Neural cell (in vitro differentiated cells): ENCODE results near the gene TULP4.

Source experiments
- EP300 ChIP-seq: fragments of 450-650 bp; conservative IDR thresholded peaks from 2 replicates; pipeline ENCODE4 v1.6.1; 2014; ENCODE audit warnings: antibody characterized with exemption, mild to moderate bottlenecking, moderate library complexity; ENCODE audit not compliant: poor library complexity, severe bottlenecking
- EZH2 ChIP-seq: fragments of 200-600, 300-800 bp; shearing (Covaris generic), sonication (generic); IDR thresholded peaks from 2 replicates; pipeline ENCODE4 v1.6.1; 2014; ENCODE audit warnings: antibody characterized with exemption, low read length, borderline replicate concordance, mild to moderate bottlenecking; ENCODE audit not compliant: insufficient read depth, poor library complexity, severe bottlenecking
- MXI1 ChIP-seq: fragments of 450-650 bp; conservative IDR thresholded peaks from 2 replicates; pipeline ENCODE4 v1.6.1; 2014; ENCODE audit warnings: antibody characterized with exemption, mild to moderate bottlenecking; ENCODE audit not compliant: poor library complexity, severe bottlenecking
- POLR2AphosphoS5 ChIP-seq: IDR thresholded peaks from 2 replicates; pipeline ENCODE4 v1.6.1; 2012
- TAF1 ChIP-seq: IDR thresholded peaks from 2 replicates; pipeline ENCODE4 v1.6.1; 2012; ENCODE audit warnings: low read depth
- TF ChIP-seq, protein P1 (sequence below): fragments of 450-650 bp; IDR thresholded peaks from 2 replicates; pipeline ENCODE4 v1.5.1; 2014; ENCODE audit warnings: antibody characterized with exemption, mild to moderate bottlenecking, moderate library complexity; ENCODE audit not compliant: poor library complexity, severe bottlenecking

DNA sequence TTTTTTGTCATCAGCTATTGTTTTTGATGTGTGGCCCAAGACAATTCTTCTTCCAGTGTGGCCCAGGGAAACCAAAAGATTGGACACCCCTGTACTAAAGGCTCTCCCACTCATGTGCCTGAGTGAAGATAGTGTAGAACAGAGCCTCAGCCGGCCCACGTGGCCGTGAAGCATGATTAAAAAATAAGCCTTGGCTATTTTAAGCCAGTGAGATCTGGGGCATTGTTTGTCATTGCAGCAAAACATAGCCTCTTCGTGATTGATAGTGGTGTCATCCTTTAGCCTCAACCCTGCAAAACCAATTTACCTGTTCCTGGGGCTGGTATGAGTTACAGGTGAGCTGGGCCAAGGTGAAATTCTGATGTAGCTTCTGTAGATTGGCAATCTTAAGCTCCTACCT, 85.3 kb downstream of the TULP4 start:
- TF ChIP-seq EP300 (no peak), MXI1 (no peak), TAF1 (no peak), POLR2AphosphoS5 (no peak), EZH2 (no peak)
- TF ChIP-seq, protein P1, sequence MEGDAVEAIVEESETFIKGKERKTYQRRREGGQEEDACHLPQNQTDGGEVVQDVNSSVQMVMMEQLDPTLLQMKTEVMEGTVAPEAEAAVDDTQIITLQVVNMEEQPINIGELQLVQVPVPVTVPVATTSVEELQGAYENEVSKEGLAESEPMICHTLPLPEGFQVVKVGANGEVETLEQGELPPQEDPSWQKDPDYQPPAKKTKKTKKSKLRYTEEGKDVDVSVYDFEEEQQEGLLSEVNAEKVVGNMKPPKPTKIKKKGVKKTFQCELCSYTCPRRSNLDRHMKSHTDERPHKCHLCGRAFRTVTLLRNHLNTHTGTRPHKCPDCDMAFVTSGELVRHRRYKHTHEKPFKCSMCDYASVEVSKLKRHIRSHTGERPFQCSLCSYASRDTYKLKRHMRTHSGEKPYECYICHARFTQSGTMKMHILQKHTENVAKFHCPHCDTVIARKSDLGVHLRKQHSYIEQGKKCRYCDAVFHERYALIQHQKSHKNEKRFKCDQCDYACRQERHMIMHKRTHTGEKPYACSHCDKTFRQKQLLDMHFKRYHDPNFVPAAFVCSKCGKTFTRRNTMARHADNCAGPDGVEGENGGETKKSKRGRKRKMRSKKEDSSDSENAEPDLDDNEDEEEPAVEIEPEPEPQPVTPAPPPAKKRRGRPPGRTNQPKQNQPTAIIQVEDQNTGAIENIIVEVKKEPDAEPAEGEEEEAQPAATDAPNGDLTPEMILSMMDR, result no peak
